MM.1S (cell line): Measurements from ENCODE around the gene CREM.

Source experiments
- DNase-seq: peaks from one replicate; pipeline ENCODE4 v3.0.0-alpha.2; 2015
- H2AFZ ChIP-seq: fragments of 300-600 bp; sonication (generic); 2 replicates; pipeline ENCODE4 v1.6.0; 2016; ENCODE audit warnings: antibody characterized with exemption, low read length
- H3F3A ChIP-seq: fragments of 300-600 bp; sonication (generic); 2 replicates; pipeline ENCODE4 v1.6.1; 2016; ENCODE audit warnings: mild to moderate bottlenecking, antibody characterized with exemption, low read length, moderate library complexity, mixed read lengths; ENCODE audit not compliant: insufficient read depth
- H3K27ac ChIP-seq: fragments of 300-600 bp; sonication (generic); 2 replicates; pipeline ENCODE4 v1.5.1; 2016; ENCODE audit warnings: mild to moderate bottlenecking, low read length
- H3K27me3 ChIP-seq: fragments of 300-600 bp; sonication (generic); replicated peaks from 2 replicates; pipeline ENCODE4 v1.6.0; 2016; ENCODE audit warnings: low read length; ENCODE audit not compliant: insufficient read depth
- H3K36me3 ChIP-seq: fragments of 300-600 bp; sonication (generic); replicated peaks from 2 replicates; pipeline ENCODE4 v1.6.1; 2016; ENCODE audit warnings: mild to moderate bottlenecking, low read length, mixed read lengths; ENCODE audit not compliant: insufficient read depth
- H3K4me1 ChIP-seq: fragments of 300-600 bp; sonication (generic); 2 replicates; pipeline ENCODE4 v1.6.1; 2016; ENCODE audit warnings: low read length, mixed read lengths
- H3K4me2 ChIP-seq: fragments of 300-600 bp; sonication (generic); 2 replicates; pipeline ENCODE4 v1.6.0; 2016; ENCODE audit warnings: low read depth, low read length
- H3K4me3 ChIP-seq: fragments of 300-600 bp; sonication (generic); 2 replicates; pipeline ENCODE4 v1.5.1; 2016; ENCODE audit warnings: low read length, mixed read lengths
- H3K79me2 ChIP-seq: fragments of 300-600 bp; sonication (generic); 2 replicates; pipeline ENCODE4 v1.6.1; 2016; ENCODE audit warnings: mixed run types, low read length, mixed read lengths
- H3K9ac ChIP-seq: fragments of 300-600 bp; sonication (generic); 2 replicates; pipeline ENCODE4 v1.6.1; 2016; ENCODE audit warnings: low read length, mixed read lengths
- H3K9me2 ChIP-seq: fragments of 300-600 bp; sonication (generic); replicated peaks from 2 replicates; pipeline ENCODE4 v1.6.1; 2016; ENCODE audit warnings: mild to moderate bottlenecking, low read length, mixed read lengths; ENCODE audit not compliant: insufficient read depth
- H3K9me3 ChIP-seq: fragments of 300-600 bp; sonication (generic); replicated peaks from 2 replicates; pipeline ENCODE4 v1.6.1; 2016; ENCODE audit warnings: mild to moderate bottlenecking, low read length, mixed read lengths; ENCODE audit not compliant: insufficient read depth
- H4K20me1 ChIP-seq: fragments of 300-600 bp; sonication (generic); 2 replicates; pipeline ENCODE4 v1.6.1; 2016; ENCODE audit warnings: mild to moderate bottlenecking, low read length, moderate library complexity, mixed read lengths; ENCODE audit not compliant: insufficient read depth
- EZH2 ChIP-seq: fragments of 300-600 bp; sonication (generic); optimal IDR thresholded peaks from 2 replicates; pipeline ENCODE3; 2017; ENCODE audit warnings: low read depth, mild to moderate bottlenecking, antibody characterized with exemption, low read length, mixed read lengths
- EZH2phosphoT487 ChIP-seq: fragments of 300-600 bp; sonication (generic); IDR thresholded peaks from 2 replicates; pipeline ENCODE4 v1.6.1; 2018; ENCODE audit warnings: antibody characterized with exemption, low read length
- TF ChIP-seq, protein P1 (sequence below): fragments of 300-600 bp; sonication (generic); IDR thresholded peaks from 2 replicates; pipeline ENCODE4 v1.5.1; 2016; ENCODE audit warnings: antibody characterized with exemption, low read length, mixed read lengths

CREM gene

GRCh38 chr10:35236739-35237138 lies 110.1 kb downstream of the CREM start:
- H2AFZ ChIP-seq: no peak overlapping the region
- no peak overlapping the region for H3K27ac ChIP-seq
- no peak for TF ChIP-seq EZH2
- no peak for TF ChIP-seq EZH2phosphoT487
- TF ChIP-seq, protein P1, sequence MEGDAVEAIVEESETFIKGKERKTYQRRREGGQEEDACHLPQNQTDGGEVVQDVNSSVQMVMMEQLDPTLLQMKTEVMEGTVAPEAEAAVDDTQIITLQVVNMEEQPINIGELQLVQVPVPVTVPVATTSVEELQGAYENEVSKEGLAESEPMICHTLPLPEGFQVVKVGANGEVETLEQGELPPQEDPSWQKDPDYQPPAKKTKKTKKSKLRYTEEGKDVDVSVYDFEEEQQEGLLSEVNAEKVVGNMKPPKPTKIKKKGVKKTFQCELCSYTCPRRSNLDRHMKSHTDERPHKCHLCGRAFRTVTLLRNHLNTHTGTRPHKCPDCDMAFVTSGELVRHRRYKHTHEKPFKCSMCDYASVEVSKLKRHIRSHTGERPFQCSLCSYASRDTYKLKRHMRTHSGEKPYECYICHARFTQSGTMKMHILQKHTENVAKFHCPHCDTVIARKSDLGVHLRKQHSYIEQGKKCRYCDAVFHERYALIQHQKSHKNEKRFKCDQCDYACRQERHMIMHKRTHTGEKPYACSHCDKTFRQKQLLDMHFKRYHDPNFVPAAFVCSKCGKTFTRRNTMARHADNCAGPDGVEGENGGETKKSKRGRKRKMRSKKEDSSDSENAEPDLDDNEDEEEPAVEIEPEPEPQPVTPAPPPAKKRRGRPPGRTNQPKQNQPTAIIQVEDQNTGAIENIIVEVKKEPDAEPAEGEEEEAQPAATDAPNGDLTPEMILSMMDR: no peak
- no peak for DNase-seq
- no peaks in the 10 kb centered on the region for H3K27me3 ChIP-seq
- no peak overlapping the region for H3K4me3 ChIP-seq
- no peaks in the 10 kb centered on the region for H4K20me1 ChIP-seq
- H3K36me3 ChIP-seq: no peaks in the 10 kb centered on the region
- no peaks in the 10 kb centered on the region for H3K79me2 ChIP-seq
- no peak overlapping the region for H3K9ac ChIP-seq
- H3F3A ChIP-seq: no peaks in the 10 kb centered on the region
- no peaks in the 10 kb centered on the region for H3K4me1 ChIP-seq
- H3K4me2 ChIP-seq: no peak overlapping the region
- H3K9me2 ChIP-seq: no peaks in the 10 kb centered on the region
- no peaks in the 10 kb centered on the region for H3K9me3 ChIP-seq

GRCh38 chr10:35237766-35238512 lies 111.3 kb downstream of the CREM start:
- Histone ChIP-seq H3K36me3 (no peaks in the 10 kb centered on the region), H2AFZ (no peak overlapping the region), H3K27me3 (no peaks in the 10 kb centered on the region), H3K9ac (no peak overlapping the region), H3K9me2 (no peaks in the 10 kb centered on the region), H3F3A (no peaks in the 10 kb centered on the region), H3K9me3 (no peaks in the 10 kb centered on the region), H3K79me2 (no peaks in the 10 kb centered on the region), H3K4me2 (no peak overlapping the region), H4K20me1 (no peaks in the 10 kb centered on the region), H3K4me3 (no peak overlapping the region), H3K4me1 (no peaks in the 10 kb centered on the region), H3K27ac (no peak overlapping the region)
- no peak for DNase-seq
- TF ChIP-seq EZH2phosphoT487 (no peak), EZH2 (no peak)
- TF ChIP-seq, protein P1: no peak

- no peak overlapping the region for H3K4me3 ChIP-seq
- H3K9ac ChIP-seq: no peak overlapping the region
- no peak for TF ChIP-seq EZH2
- TF ChIP-seq, protein P1: no peak
- no peak for TF ChIP-seq EZH2phosphoT487
- H4K20me1 ChIP-seq: no peaks in the 10 kb centered on the region
- no peaks in the 10 kb centered on the region for H3F3A ChIP-seq
- no peak overlapping the region for H2AFZ ChIP-seq
- H3K27me3 ChIP-seq: no peaks in the 10 kb centered on the region
- H3K4me2 ChIP-seq: no peak overlapping the region
- H3K36me3 ChIP-seq: no peaks in the 10 kb centered on the region
- H3K27ac ChIP-seq: no peak overlapping the region
- no peaks in the 10 kb centered on the region for H3K4me1 ChIP-seq
- H3K9me2 ChIP-seq: no peaks in the 10 kb centered on the region
- no peaks in the 10 kb centered on the region for H3K79me2 ChIP-seq
- no peak for DNase-seq
- H3K9me3 ChIP-seq: no peaks in the 10 kb centered on the region
Observed at GRCh38 chr10:35244549-35244948, 117.9 kb downstream of the CREM start.
